LNCaP clone FGC (cell line): ENCODE results near the gene TIMP2.
A peak's percentile ranks its signal among the peaks of the same experiment; 100 is the strongest.

Experiments used
- DNase-seq: peaks from one replicate; pipeline ENCODE4 v3.0.0-alpha.2; 2011; ENCODE audit warnings: low read depth
- H3K4me3 ChIP-seq: 2 replicates; pipeline ENCODE4 v1.5.1; 2011; ENCODE audit warnings: mild to moderate bottlenecking, low read depth, low read length, control low read depth
- CTCF ChIP-seq: IDR thresholded peaks from 2 replicates; pipeline ENCODE4 v1.5.1; 2012; ENCODE audit warnings: mild to moderate bottlenecking; ENCODE audit not compliant: control insufficient read depth, insufficient read depth; ENCODE audit errors: extremely low read depth

The TIMP2 gene

GRCh38 chr17:78853926-78854394 lies 71.2 kb downstream of the TIMP2 start:
- no peak for TF ChIP-seq CTCF
- no peak for DNase-seq

GRCh38 chr17:78852709-78853121 lies 72.5 kb downstream of the TIMP2 start:
- no peak for TF ChIP-seq CTCF
- DNase-seq: no peak
- H3K4me3 ChIP-seq: no peak overlapping the region

More at GRCh38 chr17:78853926-78854394, 71.2 kb downstream of the TIMP2 start:
- H3K4me3 ChIP-seq: no peak overlapping the region

- TF ChIP-seq CTCF: no peak
- no peak overlapping the region for H3K4me3 ChIP-seq
- DNase-seq: no peak
These were observed 76.2 kb downstream of the TIMP2 start for GRCh38 chr17:78849026-78849425.

GRCh38 chr17:78847052-78847451 lies 78.1 kb downstream of the TIMP2 start:
- H3K4me3 ChIP-seq: no peak overlapping the region
- DNase-seq: no peak
- TF ChIP-seq CTCF: no peak

- TF ChIP-seq CTCF: no peak
- no peak overlapping the region for H3K4me3 ChIP-seq
- DNase-seq: no peak
These were observed 80.7 kb downstream of the TIMP2 start for GRCh38 chr17:78844301-78845005.

- H3K4me3 ChIP-seq: no peak overlapping the region
- DNase-seq: no peak
- TF ChIP-seq CTCF: peak; percentile 52
These were observed 82.2 kb downstream of the TIMP2 start for GRCh38 chr17:78842881-78843565.
